PFSK-1 (cell line): ENCODE results near the gene TMEM128.

ENCODE experiments used
- FOXP2 ChIP-seq: optimal IDR thresholded peaks from 2 replicates; pipeline ENCODE3; 2011; ENCODE audit warnings: borderline replicate concordance, control low read depth, inconsistent platforms; ENCODE audit not compliant: insufficient read depth; ENCODE audit errors: extremely low read length, extremely low read depth
- POLR2AphosphoS5 ChIP-seq: IDR thresholded peaks from 2 replicates; pipeline ENCODE4 v1.6.1; 2012; ENCODE audit warnings: low read depth, mild to moderate bottlenecking, control low read depth, low read length, moderate library complexity
- REST ChIP-seq, 2 experiments: IDR thresholded peaks; 2 replicates each; pipeline versions ENCODE4 v1.6.1 to v1.8.0; 2011 to 2012; ENCODE audit warnings: low read depth in 2 of 2, low read length in 2 of 2, control low read depth in 1 of 2, inconsistent platforms in 1 of 2, mild to moderate bottlenecking in 1 of 2, moderate library complexity in 1 of 2; ENCODE audit not compliant: insufficient read depth in 1 of 2
- SIN3A ChIP-seq: IDR thresholded peaks from 2 replicates; pipeline ENCODE4 v1.6.1; 2012; ENCODE audit warnings: mild to moderate bottlenecking, low read length, moderate library complexity, borderline replicate concordance; ENCODE audit not compliant: insufficient read depth

- TF ChIP-seq POLR2AphosphoS5 (no peak), REST (IDR thresholded peaks at IDR 0.05; ENCODE audit: insufficient read depth in 1 of 2, low read depth in 2 of 2, low read length in 2 of 2) (no peak), FOXP2 (no peak), SIN3A (no peak)
Observed at GRCh38 chr4:4269331-4269731, 21.3 kb upstream of the TMEM128 start.
